Panc1 (cell line): ENCODE data around the gene MMD2. TPM values are rescaled to one million over a fixed set of nuclear protein-coding genes. Genes with fewer than 3 reads are reported as not detected.

Experiments used
- ATAC-seq: fragments of 200-7000 bp; cut with Tn5 transposase; 2 replicates; pipeline ENCODE4 v1.9.1; 2020; ENCODE audit warnings: mild to moderate bottlenecking, moderate library complexity
- BruUV-seq: library from RNA; stranded (reverse); fragments of 400-500 nt; replicated peaks from 2 replicates; lab custom pipeline; 2021; lab: Mats Ljungman, UMichigan
- CTCF ChIA-PET: fragments of 300-600 bp; sonication (Branson Sonifier 250); formaldehyde crosslinking; loops from one replicate; lab custom pipeline; 2022; ENCODE audit warnings: antibody characterized with exemption; lab: Charles Lee
- POLR2A ChIA-PET: fragments of 300-600 bp; sonication (Branson Sonifier 250); formaldehyde crosslinking; loops from one replicate; lab custom pipeline; 2022; ENCODE audit warnings: antibody characterized with exemption; lab: Charles Lee
- DNase-seq: peaks from one replicate; pipeline ENCODE4 v3.0.0-alpha.2; 2010; ENCODE audit warnings: low read depth, low spot score
- H3K27ac ChIP-seq: 2 replicates; pipeline ENCODE4 v1.5.1; 2011; ENCODE audit warnings: mild to moderate bottlenecking, low read length, inconsistent platforms
- H3K27me3 ChIP-seq: fragments of 200-500 bp; sonication (Bioruptor generic); 2 replicates; pipeline ENCODE4 v1.6.0; 2014; ENCODE audit warnings: low read length, inconsistent platforms; ENCODE audit not compliant: control insufficient read depth, insufficient read depth
- H3K36me3 ChIP-seq: fragments of 200-500 bp; sonication (Bioruptor generic); 2 replicates; pipeline ENCODE4 v1.5.1; 2014; ENCODE audit warnings: inconsistent platforms, mild to moderate bottlenecking, low read length, moderate library complexity; ENCODE audit not compliant: control insufficient read depth, insufficient read depth
- H3K4me1 ChIP-seq: 2 replicates; pipeline ENCODE4 v1.5.1; 2011; ENCODE audit warnings: inconsistent platforms, mild to moderate bottlenecking, low read length, moderate library complexity; ENCODE audit not compliant: control insufficient read depth, insufficient read depth
- H3K4me3 ChIP-seq, 2 experiments: 2 replicates each; pipeline ENCODE4 v1.5.1; 2011 to 2012; ENCODE audit warnings: low read depth in 2 of 2, low read length in 2 of 2, mild to moderate bottlenecking in 2 of 2, inconsistent platforms in 1 of 2, moderate library complexity in 1 of 2
- H3K9me3 ChIP-seq: fragments of 200-500 bp; sonication (Bioruptor generic); 2 replicates; pipeline ENCODE4 v1.5.1; 2014; ENCODE audit warnings: low read depth, mild to moderate bottlenecking, inconsistent platforms, low read length, moderate library complexity; ENCODE audit not compliant: control insufficient read depth, insufficient read depth
- CTCF ChIP-seq: fragments of 450-650 bp; IDR thresholded peaks from 2 replicates; pipeline ENCODE4 v1.5.1; 2017; ENCODE audit warnings: mild to moderate bottlenecking
- POLR2AphosphoS5 ChIP-seq: IDR thresholded peaks from 2 replicates; pipeline ENCODE4 v1.6.1; 2012; ENCODE audit warnings: mild to moderate bottlenecking, low read depth, low read length, moderate library complexity
- REST ChIP-seq, 2 experiments: IDR thresholded peaks; 2 replicates each; pipeline ENCODE4 v1.6.1; 2011 to 2012; ENCODE audit warnings: low read depth in 2 of 2, control low read depth in 1 of 2, low read length in 1 of 2, mild to moderate bottlenecking in 1 of 2, moderate library complexity in 1 of 2; ENCODE audit not compliant: insufficient read depth in 1 of 2
- SIN3A ChIP-seq: IDR thresholded peaks from 2 replicates; pipeline ENCODE4 v1.6.1; 2012; ENCODE audit warnings: low read depth, mild to moderate bottlenecking, low read length, moderate library complexity, borderline replicate concordance; ENCODE audit not compliant: insufficient read depth
- TCF7L2 ChIP-seq: IDR thresholded peaks from 2 replicates; pipeline ENCODE4 v1.6.1; 2011; ENCODE audit warnings: mild to moderate bottlenecking, low read depth, low read length, inconsistent platforms
- in situ Hi-C: cut with HindIII; loops from 2 replicates; pipeline ENCODE4 v1.10.0; 2016; ENCODE audit warnings: low sequenced_read_pairs, low pct_unique_long_range_greater_than_20kb
- intact Hi-C: fragments of 100-400 bp; cut with micrococcal nuclease; formaldehyde crosslinking; loops from one replicate; pipeline ENCODE4 v1.10.0; 2022; ENCODE audit not compliant: unreplicated experiment
- total RNA-seq: library from RNA; stranded (reverse); gene quantifications from one replicate; pipeline ENCODE4 v1.2.1, GENCODE V29; 2021; ENCODE audit not compliant: unreplicated experiment

MMD2 gene
- total RNA-seq, 1 experiment from 2014 or later, result not detected

- ATAC-seq (no peak), DNase-seq (no peak)
- no peak for TF ChIP-seq CTCF
- Histone ChIP-seq H3K4me1 (no peaks in the 10 kb centered on the region), H3K27me3 (peaks cover 14% of the 10 kb centered on the region), H3K27ac (no peak overlapping the region), H3K36me3 (no peaks in the 10 kb centered on the region), H3K9me3 (no peaks in the 10 kb centered on the region), H3K4me3 (no peak overlapping the region)
- BruUV-seq, result no TSS peak
- intact Hi-C loops, result no loop called here
- ChIA-PET POLR2A (no interaction called here), CTCF (interaction anchor here (0.5 kb wide), 1 partner anchor 140 kb away, joined by 6 read pairs; no protein-coding TSS in a partner anchor)
- in situ Hi-C loops, result no loop called here
These were observed 319 bp upstream of the MMD2 start for GRCh38 chr7:4959306-4959705.

GRCh38 chr7:4957847-4958476 is 1.0 kb downstream of the MMD2 start:
- in situ Hi-C loops (no loop called here), intact Hi-C loops (no loop called here)
- Histone ChIP-seq H3K4me1 (no peaks in the 10 kb centered on the region), H3K36me3 (no peaks in the 10 kb centered on the region), H3K27me3 (peaks cover 16% of the 10 kb centered on the region), H3K4me3 (no peak overlapping the region), H3K9me3 (no peaks in the 10 kb centered on the region), H3K27ac (no peak overlapping the region)
- ChIA-PET POLR2A (no interaction called here), CTCF (no interaction called here)
- peak; percentile 72 for ATAC-seq
- DNase-seq, result no peak
- no TSS peak for BruUV-seq
- no peak for TF ChIP-seq REST (IDR thresholded peaks at IDR 0.05; ENCODE audit: insufficient read depth in 1 of 2, low read depth in 2 of 2, low read length in 1 of 2)
- TF ChIP-seq CTCF, result no peak
- no peak for TF ChIP-seq SIN3A
- TF ChIP-seq POLR2AphosphoS5, result no peak
- no peak for TF ChIP-seq TCF7L2
